Measurements from ENCODE around the gene TOX4. TPM values are rescaled to one million over a fixed set of nuclear protein-coding genes. Genes with fewer than 3 reads are reported as not detected.

Gene TOX4
- total RNA-seq, 2 experiments from 2014 or later: 76.7 to 79.7 TPM

DNA sequence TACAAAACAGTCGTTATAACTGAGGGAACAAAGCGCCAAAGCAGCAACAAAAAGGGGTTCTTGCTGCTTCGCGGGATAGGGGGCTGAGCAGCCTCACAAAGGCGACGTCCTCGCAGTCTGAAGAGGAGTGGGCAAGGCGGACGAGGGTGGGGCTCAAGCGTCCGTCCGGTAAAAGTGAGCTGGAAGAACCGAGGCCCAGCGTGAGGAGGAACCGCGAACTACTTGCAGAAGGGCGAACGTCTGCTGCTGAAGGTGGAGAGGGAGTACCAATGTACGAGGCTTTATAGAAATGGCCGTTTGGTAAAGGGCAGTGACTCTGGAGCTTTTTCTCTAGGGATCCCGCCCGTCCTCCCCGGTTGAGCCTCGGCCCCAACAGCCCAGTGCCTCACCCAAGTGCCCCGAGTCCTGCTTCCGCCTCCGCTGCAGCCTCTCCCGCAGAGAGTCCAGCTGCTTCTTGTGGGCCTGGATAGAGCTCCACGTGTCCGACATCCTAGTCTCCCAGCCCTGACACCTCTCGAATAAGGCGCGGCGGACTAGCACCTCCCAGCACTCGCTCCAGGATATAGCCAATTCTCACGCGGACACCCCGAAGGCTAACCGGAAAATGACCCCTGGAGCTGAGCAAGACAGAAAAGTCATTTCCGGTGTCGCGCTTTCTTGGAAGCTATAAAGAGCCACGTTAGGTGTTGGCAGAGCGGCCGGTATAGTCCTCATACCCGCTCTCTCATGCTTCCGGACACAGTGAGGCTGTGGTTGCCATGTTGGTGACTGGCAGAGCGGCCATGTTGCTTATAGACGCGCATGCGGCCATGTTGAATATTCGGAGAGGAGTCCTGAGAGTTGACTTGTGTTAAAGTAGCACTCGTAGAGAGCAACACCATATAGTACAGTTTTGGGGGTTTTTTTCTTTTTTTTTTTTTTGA, 34.0 kb downstream of the TOX4 start, which contains the start of gene METTL3:
Gene METTL3, minus strand, starts transcription at position 606 of the 923 bp plus-strand sequence. Its CDS starts 117 bp downstream, at position 489.
- DNase-seq (peak; percentile 83), ATAC-seq (ENCODE audit: low read depth) (peak; percentile 100)
- Mint-ChIP-seq H3K4me1 (peaks cover 21% of the 10 kb centered on the region), H3K27me3 (peaks cover 5% of the 10 kb centered on the region), H3K36me3 (peaks cover 13% of the 10 kb centered on the region), H3K27ac (peak within 1 kb of the TSS; percentile 96), H3K9me3 (no peaks in the 10 kb centered on the region), H3K4me3 (peak within 1 kb of the TSS; percentile 95)
- POLR2A ChIA-PET: interaction anchor here (0.6 to 5.2 kb wide), 13 partner anchors 9 to 1547 kb away, joined by 3 to 48 read pairs (median 5); partner anchors contain the start of genes CHD8, DAD1, RAB2B and SALL2

DNA sequence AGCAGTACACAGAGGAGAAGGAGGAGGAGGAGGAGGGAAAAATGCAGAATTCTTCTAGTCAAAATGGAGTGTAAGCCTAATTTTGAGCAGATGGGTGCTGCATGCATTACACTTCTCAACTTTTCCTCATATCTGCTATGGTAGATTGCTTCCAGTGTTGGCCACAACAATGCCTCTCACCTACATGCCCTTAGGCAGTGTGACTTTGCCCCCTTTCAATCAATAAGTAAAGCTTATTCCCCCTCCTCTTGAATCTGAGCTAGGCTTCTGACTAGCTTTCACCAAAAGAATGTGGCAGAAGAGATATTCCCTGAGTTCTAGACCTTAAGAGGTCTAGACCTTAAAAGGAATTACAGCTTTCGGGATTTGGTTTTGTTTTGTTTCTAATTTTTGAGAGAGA, 37.3 kb downstream of the TOX4 start:
- no peak overlapping the region for H3K27ac Mint-ChIP-seq
- ATAC-seq (ENCODE audit: low read depth): no peak
- POLR2A ChIA-PET: no interaction called here
- no peaks in the 10 kb centered on the region for H3K9me3 Mint-ChIP-seq
- no peak overlapping the region for H3K4me3 Mint-ChIP-seq
- peaks cover 15% of the 10 kb centered on the region for H3K4me1 Mint-ChIP-seq
- H3K36me3 Mint-ChIP-seq: peaks cover 5% of the 10 kb centered on the region
- peaks cover 10% of the 10 kb centered on the region for H3K27me3 Mint-ChIP-seq
- no peak for DNase-seq

GRCh38 chr14:21518725-21519124, 41.7 kb downstream of the TOX4 start:
- no peak for ATAC-seq (ENCODE audit: low read depth)
- H3K27ac Mint-ChIP-seq: no peak overlapping the region
- H3K27me3 Mint-ChIP-seq: peaks cover 14% of the 10 kb centered on the region
- DNase-seq: no peak
- POLR2A ChIA-PET: no interaction called here
- H3K9me3 Mint-ChIP-seq: no peaks in the 10 kb centered on the region
- no peaks in the 10 kb centered on the region for H3K4me1 Mint-ChIP-seq
- H3K36me3 Mint-ChIP-seq: no peaks in the 10 kb centered on the region
- H3K4me3 Mint-ChIP-seq: no peak overlapping the region

GRCh38 chr14:21520767-21521166, 43.8 kb downstream of the TOX4 start:
- Mint-ChIP-seq H3K36me3 (no peaks in the 10 kb centered on the region), H3K27me3 (peaks cover 9% of the 10 kb centered on the region), H3K4me3 (no peak overlapping the region), H3K4me1 (peaks cover 2% of the 10 kb centered on the region), H3K27ac (no peak overlapping the region), H3K9me3 (no peaks in the 10 kb centered on the region)
- ATAC-seq (ENCODE audit: low read depth) (no peak), DNase-seq (no peak)
- POLR2A ChIA-PET: no interaction called here

DNA sequence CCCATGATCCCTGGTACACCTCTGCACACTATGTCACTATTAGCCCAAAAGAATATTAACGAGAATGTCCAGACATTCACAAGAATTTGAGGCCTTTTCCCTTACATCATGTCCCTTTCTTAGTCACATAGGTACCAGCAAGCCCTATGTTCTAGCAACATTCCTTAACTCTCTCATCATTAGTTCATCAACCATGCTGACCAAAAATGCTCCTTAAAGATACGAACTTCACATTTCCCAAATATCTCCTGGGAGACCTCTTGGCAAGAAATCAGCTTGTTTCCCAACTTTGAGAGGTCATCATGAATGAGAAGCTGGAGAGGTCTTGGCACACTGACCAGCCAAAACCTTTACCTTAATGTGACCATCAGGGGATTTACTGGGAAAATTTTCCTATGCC, 44.5 kb downstream of the TOX4 start:
- H3K4me1 Mint-ChIP-seq: peaks cover 2% of the 10 kb centered on the region
- no peak overlapping the region for H3K27ac Mint-ChIP-seq
- POLR2A ChIA-PET: no interaction called here
- no peaks in the 10 kb centered on the region for H3K9me3 Mint-ChIP-seq
- DNase-seq (no peak), ATAC-seq (ENCODE audit: low read depth) (no peak)
- H3K4me3 Mint-ChIP-seq: no peak overlapping the region
- H3K36me3 Mint-ChIP-seq: no peaks in the 10 kb centered on the region
- peaks cover 9% of the 10 kb centered on the region for H3K27me3 Mint-ChIP-seq

- POLR2A ChIA-PET: interaction anchor here (5.4 kb wide), 1 partner anchor 12 kb away, joined by 48 read pairs; the partner anchor contains the start of gene METTL3
- H3K4me3 Mint-ChIP-seq: no peak overlapping the region
Observed at GRCh38 chr14:21523203-21523602, 46.2 kb downstream of the TOX4 start.

DNA sequence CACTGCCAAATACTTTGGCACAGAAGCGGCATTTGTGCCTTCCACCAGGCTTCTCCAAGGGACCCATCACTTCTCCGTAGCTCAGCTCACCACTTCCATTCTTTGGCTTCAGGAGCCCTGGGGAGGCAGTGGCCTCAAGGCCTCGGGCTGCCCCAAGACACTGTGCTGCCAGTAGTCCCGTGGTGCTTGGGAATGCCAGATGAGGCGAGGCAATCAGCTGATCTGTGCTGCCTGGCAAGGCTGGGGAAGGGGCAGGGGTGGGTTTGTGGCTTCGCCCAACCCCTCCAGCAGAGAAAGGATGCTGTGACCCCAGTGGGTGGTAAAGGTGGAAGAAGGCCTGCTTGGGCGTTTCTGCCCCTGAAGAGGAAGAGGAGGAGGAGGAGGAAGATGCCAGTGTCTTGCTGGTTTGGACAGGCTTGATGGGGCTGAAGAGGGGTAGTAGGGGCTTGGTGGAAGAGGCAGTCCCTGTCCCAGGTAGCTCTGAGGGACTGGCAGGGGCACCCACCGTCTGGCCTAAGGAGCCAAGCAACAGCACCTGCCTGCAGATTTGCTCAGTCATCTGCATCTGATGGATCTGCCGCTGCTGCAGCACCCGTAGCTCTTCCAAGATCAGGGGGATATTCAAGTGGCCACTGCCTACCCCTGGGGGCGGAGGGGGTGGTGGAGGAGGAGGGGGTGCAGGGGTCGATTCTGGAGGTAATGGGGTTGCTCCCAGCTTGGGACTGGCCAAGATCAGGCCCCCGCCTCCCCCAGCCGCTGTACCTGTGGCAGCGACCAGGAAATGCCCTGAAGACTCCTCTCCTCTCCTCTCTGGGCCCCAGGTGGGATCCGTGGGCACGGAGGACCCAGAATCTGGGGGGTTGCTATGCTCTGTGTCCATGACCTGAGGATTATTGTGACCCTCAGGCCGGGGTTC, 47.8 kb downstream of the TOX4 start:
- Mint-ChIP-seq H3K4me3 (peak overlapping the region; percentile 85), H3K36me3 (no peaks in the 10 kb centered on the region), H3K9me3 (no peaks in the 10 kb centered on the region), H3K27me3 (peaks cover 3% of the 10 kb centered on the region), H3K4me1 (peaks cover 9% of the 10 kb centered on the region), H3K27ac (peak overlapping the region; percentile 77)
- POLR2A ChIA-PET: interaction anchor here (1.2 to 5.4 kb wide), 2 partner anchors 13 to 88 kb away, joined by 4 to 48 read pairs; partner anchors contain the start of gene METTL3
- DNase-seq (no peak), ATAC-seq (ENCODE audit: low read depth) (no peak)

More at GRCh38 chr14:21523203-21523602, 46.2 kb downstream of the TOX4 start:
- DNase-seq (no peak), ATAC-seq (ENCODE audit: low read depth) (no peak)
- H3K27ac Mint-ChIP-seq: no peak overlapping the region
- H3K9me3 Mint-ChIP-seq: no peaks in the 10 kb centered on the region
- peaks cover 9% of the 10 kb centered on the region for H3K4me1 Mint-ChIP-seq
- H3K36me3 Mint-ChIP-seq: no peaks in the 10 kb centered on the region
- H3K27me3 Mint-ChIP-seq: peaks cover 9% of the 10 kb centered on the region

GRCh38 chr14:21525571-21525961, 48.6 kb downstream of the TOX4 start:
- Mint-ChIP-seq H3K4me1 (peaks cover 9% of the 10 kb centered on the region), H3K36me3 (no peaks in the 10 kb centered on the region), H3K27ac (peak overlapping the region; percentile 77), H3K9me3 (no peaks in the 10 kb centered on the region), H3K27me3 (peaks cover 5% of the 10 kb centered on the region), H3K4me3 (peak overlapping the region; percentile 85)
- DNase-seq (no peak), ATAC-seq (ENCODE audit: low read depth) (no peak)
- POLR2A ChIA-PET: interaction anchor here (1.0 to 5.4 kb wide), 5 partner anchors 9 to 535 kb away, joined by 3 to 48 read pairs (median 4); partner anchors contain the start of genes METTL3, RAB2B and TOX4

GRCh38 chr14:21525962-21526671, 49.1 kb downstream of the TOX4 start, which contains the start of gene SALL2:
Gene SALL2 (minus strand): TSS chr14:21526346. CDS start chr14:21526127, 219 bp downstream.
- DNase-seq (peak; percentile 64), ATAC-seq (ENCODE audit: low read depth) (peak; percentile 71)
- POLR2A ChIA-PET: interaction anchor here (0.6 to 5.4 kb wide), 9 partner anchors 10 to 1002 kb away, joined by 3 to 48 read pairs (median 5); partner anchors contain the start of genes METTL3, RAB2B and TOX4
- H3K36me3 Mint-ChIP-seq: no peaks in the 10 kb centered on the region
- peaks cover 3% of the 10 kb centered on the region for H3K27me3 Mint-ChIP-seq
- no peaks in the 10 kb centered on the region for H3K9me3 Mint-ChIP-seq
- peak within 1 kb of the TSS; percentile 77 for H3K27ac Mint-ChIP-seq
- H3K4me3 Mint-ChIP-seq: peak within 1 kb of the TSS; percentile 85
- peaks cover 9% of the 10 kb centered on the region for H3K4me1 Mint-ChIP-seq

DNA sequence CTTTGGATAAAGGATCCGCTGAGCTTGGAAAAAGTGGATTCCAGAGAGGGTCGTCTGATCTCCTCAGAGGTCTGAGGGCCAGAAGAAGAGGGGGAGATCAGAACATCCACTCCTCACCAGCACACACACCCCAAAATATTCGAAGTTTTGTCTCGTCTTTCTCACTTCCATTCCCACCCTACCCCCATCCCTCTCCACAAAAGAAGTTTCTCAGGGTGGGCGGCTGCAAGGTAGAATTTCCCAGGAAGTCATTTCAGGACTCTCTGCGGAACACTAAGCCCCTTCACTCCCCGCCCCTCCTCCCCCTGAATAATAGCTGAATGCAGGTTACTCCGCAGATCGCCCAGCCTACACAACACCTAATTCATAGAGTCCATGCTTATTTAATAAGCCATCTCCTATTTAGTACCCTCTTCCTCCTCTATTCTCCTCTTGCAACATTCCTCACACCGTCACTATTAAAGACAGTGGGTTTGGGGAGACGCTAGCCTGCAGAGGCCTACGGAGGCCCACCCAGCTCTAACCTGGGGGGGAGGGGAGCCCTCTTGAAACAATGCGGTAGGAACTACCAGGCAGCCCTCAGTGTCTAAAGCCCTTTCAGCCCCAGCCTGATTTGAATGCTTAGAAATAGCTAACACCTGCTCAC, 49.8 kb downstream of the TOX4 start:
- DNase-seq: no peak
- H3K4me3 Mint-ChIP-seq: peak overlapping the region; percentile 85
- H3K27ac Mint-ChIP-seq: peak overlapping the region; percentile 26
- H3K4me1 Mint-ChIP-seq: peaks cover 9% of the 10 kb centered on the region
- no peak for ATAC-seq (ENCODE audit: low read depth)
- no peaks in the 10 kb centered on the region for H3K36me3 Mint-ChIP-seq
- POLR2A ChIA-PET: interaction anchor here (0.6 to 5.4 kb wide), 8 partner anchors 15 to 1001 kb away, joined by 3 to 48 read pairs (median 5); partner anchors contain the start of genes METTL3, RAB2B and TOX4
- H3K27me3 Mint-ChIP-seq: peaks cover 2% of the 10 kb centered on the region
- no peaks in the 10 kb centered on the region for H3K9me3 Mint-ChIP-seq

GRCh38 chr14:21527318-21527679, 50.3 kb downstream of the TOX4 start:
- Mint-ChIP-seq H3K27ac (no peak overlapping the region), H3K4me3 (peak overlapping the region; percentile 85)

More at GRCh38 chr14:21527318-21527679, 50.3 kb downstream of the TOX4 start:
- POLR2A ChIA-PET: interaction anchor here (0.9 to 5.4 kb wide), 2 partner anchors 16 to 72 kb away, joined by 5 to 48 read pairs; partner anchors contain the start of gene METTL3
- DNase-seq: no peak
- H3K9me3 Mint-ChIP-seq: no peaks in the 10 kb centered on the region
- peaks cover 9% of the 10 kb centered on the region for H3K4me1 Mint-ChIP-seq
- peaks cover 2% of the 10 kb centered on the region for H3K27me3 Mint-ChIP-seq
- ATAC-seq (ENCODE audit: low read depth): no peak
- H3K36me3 Mint-ChIP-seq: no peaks in the 10 kb centered on the region
